OCI-LY3 (cell line): ENCODE results near the gene IL21.

Source experiments
- CTCF ChIP-seq: fragments of 200-600, 300-600 bp; sonication (generic); IDR thresholded peaks from 2 replicates; pipeline ENCODE4 v1.5.1; 2014; ENCODE audit warnings: antibody characterized with exemption, low read length, low read depth
- EZH2phosphoT487 ChIP-seq: fragments of 200-600 bp; shearing (Covaris generic); IDR thresholded peaks from 2 replicates; pipeline ENCODE4 v1.6.1; 2018; ENCODE audit warnings: antibody characterized with exemption, mixed run types, low read depth

GRCh38 chr4:122633211-122633610, 12.3 kb upstream of the IL21 start:
- no peak for TF ChIP-seq CTCF
- TF ChIP-seq EZH2phosphoT487, result no peak
